Epithelial cell of prostate (primary cell): ENCODE results near the gene C1QTNF7.

Experiments used
- DNase-seq: peaks from one replicate; pipeline ENCODE4 v3.0.0-alpha.2; 2011; ENCODE audit warnings: low read depth, low spot score
- H3K27ac ChIP-seq: fragments of 450-650 bp; 2 replicates; pipeline ENCODE4 v1.5.1; 2017; ENCODE audit warnings: mild to moderate bottlenecking

The C1QTNF7 gene

DNA sequence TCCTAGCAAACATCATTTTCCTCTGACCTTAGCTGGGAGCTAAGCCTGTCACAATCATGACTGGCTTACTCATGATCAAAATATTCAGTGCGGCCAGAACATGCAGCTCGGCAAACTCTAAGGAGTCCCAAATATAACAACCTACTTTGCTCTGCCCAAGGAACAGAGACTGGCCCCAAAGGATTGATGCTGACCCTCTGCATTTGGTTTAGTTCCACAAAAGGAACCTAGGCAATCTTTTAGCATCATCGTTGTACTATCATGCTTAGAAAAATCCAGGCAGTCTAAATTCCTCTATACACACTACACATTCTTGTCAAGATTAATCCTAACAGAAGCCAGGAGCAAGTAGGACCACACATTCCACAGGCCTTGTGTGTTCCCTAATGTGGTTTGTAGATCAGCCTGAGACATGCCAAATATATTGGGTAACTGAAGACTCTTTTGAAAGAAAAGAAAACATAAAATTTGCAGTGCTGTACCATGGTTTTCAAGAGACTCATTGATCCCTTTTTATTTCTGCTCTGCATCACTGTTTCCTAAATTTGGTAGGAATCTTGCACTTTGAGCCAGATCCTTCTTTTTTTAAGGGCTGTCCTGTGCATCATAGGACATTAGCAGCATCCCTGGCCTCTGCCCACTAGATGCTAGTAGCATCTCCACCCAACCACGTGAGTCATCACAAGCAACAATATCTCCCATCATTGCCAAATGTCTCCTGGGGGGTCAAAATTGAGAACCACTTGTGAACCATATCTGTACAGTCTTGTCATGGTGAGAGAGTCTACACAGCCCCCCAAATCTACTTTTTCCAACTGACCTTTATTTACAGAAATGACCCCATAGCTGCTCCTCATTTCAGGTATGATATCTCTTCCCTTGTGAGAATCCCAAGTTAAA lies 24.3 kb downstream of the C1QTNF7 start:
- H3K27ac ChIP-seq = peak overlapping the region; percentile 45
- no peak for DNase-seq

DNA sequence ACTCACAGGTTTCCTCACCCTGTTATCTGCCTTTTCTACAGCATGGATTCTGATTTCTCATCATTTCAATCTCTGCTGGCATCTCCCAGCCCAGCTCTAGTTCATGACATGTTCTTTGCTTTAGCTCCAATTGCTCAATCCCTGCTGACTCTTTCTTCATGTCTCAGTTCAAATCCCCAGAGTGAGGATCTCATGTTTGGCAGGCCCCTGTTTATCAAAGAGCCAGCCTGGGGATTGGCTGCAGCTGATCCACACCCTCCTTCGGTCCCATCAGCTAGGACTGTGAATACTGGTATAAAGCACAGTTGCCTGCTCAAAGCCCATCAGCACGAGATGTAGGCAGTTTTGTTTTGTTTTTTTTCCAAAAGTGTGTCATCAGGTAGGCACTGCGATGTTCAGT lies 27.5 kb downstream of the C1QTNF7 start:
- no peak for DNase-seq

DNA sequence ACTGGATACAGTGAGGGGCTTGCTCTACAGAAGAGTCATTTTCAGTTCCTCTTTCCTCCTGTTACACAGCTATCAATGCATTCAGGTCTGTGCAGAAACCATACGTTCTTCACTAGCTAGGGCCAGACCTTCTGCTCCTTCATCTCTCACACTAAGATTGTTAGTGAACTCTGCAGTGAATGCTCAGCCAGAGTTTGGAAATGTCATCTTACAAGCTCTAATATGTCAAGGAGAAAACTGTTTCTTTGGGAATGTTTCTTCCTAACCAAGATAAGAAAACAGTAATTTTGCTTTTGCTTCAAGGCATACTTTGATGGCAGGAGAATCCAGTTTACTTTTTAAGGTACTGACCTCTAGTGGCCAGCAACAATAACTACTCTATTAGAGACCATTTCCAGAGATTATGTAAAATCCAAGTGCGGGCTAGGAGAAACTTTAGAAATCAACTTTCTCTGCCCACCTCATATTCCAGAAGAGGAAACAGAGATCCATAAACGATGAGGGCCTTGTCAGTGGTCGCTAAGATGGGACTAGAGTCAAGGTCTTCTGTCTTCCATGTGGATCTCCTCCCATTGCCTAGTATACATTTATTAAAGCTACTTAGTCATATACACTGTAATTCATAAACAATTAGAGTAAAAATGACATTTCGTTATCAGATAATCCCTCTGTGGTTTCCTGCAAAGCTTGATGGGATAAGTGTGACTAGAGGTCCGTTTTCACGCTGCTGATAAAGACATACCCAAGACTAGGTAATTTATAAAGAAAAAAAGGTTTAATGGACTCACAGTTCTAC lies 29.8 kb downstream of the C1QTNF7 start:
- DNase-seq = no peak
- no peak overlapping the region for H3K27ac ChIP-seq

More for the DNA sequence above, 27.5 kb downstream of the C1QTNF7 start:
- no peak overlapping the region for H3K27ac ChIP-seq

DNA sequence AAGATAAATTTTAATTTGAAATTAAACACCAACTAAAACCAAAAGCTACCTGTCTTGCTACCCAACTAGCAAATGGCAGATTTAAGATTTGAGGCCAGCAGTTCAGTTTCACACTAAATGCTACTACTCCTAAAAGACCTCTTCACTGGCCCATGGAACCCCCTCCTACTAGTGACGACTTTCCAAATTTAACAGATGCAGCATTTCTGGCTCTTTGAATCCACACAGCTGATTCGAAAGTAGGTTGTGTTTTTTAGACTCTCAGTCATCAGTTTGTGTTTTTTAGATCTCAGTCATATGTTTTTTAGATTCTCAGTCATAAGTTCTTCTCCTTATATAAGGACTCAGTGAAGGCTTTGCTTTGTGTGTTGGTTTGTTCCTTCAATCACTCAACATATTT lies 30.8 kb downstream of the C1QTNF7 start:
- no peak for DNase-seq
- no peak overlapping the region for H3K27ac ChIP-seq

DNA sequence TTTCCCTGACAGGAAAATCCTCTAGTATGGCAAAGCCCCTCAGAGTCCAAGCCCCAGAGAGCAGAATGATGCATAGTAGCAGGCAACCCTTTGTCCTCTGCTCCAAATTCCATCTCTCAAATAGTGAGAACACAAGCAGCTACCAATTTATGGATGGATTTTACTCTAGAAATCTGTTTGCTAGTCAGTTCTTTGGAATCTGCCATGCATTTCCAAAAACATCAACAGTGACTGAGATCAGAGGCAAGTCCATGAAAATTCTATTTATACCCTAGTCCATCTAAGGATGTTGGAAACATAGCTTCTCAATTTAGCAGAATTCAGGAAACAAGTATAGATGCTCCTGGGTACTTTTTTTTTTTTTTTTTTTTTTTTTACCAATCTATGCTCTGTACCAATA lies 31.9 kb downstream of the C1QTNF7 start:
- no peak for DNase-seq
- no peak overlapping the region for H3K27ac ChIP-seq

DNA sequence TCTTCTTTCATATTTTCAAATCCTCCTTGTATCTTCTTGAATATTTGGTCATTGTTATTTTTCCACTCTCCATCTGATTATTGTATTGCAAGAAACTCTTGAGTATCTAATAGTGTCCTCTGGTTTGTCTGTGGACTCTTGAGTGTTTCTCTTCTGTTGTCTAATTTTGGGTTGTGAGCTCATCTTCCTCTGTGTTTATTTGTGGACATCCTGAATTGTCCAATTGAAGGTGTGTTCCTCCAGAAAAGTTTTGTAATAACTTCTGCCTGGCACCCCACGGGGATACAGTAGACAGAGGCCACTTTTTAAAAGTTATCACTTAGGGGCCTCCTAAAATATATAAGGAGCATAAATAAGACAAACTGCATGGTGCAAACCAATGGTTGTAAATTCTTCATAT lies 38.8 kb downstream of the C1QTNF7 start:
- DNase-seq = no peak
- no peak overlapping the region for H3K27ac ChIP-seq

DNA sequence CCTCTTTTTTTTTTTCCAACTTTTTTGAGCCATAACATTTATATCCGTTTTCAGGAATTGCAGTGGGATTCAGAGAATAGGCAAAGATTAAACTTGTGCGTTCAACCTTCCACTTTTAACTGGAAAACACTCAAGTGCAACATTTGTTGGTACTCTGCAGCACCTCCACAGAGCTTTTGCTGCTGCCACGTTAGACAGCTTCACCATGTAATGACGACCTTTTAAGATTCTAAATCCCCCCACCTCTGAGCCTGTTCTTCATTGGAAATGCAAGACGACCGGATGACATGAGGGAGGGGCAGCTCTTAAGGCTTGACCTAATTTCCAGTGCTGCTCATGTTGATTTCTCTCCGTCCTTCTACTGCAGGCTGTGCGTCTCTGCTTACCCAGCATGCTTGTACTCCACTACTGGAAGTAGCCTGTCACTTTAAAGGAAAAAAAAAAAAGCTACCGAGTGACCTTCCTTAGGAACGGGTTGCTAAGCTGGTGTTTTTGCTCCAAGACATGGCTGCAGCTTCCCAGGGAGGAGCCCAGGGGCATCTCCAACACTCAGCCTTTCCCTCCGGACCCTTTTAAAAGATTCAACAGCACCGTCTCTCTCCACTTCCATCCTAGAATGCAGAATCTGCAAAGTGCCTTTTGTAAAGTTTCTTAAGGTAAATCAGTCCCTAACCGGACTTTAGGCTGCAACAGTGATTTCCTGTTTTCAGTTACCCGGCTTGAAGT lies 41.7 kb downstream of the C1QTNF7 start, which contains the start of gene CC2D2A:
Gene CC2D2A (plus strand): TSS at position 481 of the 726 bp plus-strand sequence. CDS start 6,051 bp downstream, outside the sequence.
- no peak within 1 kb of the TSS for H3K27ac ChIP-seq
- no peak for DNase-seq

DNA sequence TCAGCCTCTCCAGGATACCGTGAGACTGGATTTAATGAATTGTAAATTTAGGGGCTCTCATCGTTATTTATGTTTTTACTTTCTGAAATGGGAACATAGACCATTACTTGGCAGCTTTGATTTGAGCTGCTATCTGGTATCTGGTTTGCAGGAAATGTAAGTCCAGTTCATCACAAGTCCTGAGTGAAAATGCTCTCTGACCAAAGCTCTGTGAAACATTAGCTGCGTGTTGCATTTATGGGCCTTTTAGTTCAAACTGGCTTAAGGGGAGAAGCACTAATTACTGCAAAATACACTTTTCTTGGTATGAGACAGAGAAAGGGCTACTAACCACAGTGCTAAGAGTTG lies 42.3 kb downstream of the C1QTNF7 start:
- no peak for DNase-seq
- H3K27ac ChIP-seq = no peak overlapping the region

DNA sequence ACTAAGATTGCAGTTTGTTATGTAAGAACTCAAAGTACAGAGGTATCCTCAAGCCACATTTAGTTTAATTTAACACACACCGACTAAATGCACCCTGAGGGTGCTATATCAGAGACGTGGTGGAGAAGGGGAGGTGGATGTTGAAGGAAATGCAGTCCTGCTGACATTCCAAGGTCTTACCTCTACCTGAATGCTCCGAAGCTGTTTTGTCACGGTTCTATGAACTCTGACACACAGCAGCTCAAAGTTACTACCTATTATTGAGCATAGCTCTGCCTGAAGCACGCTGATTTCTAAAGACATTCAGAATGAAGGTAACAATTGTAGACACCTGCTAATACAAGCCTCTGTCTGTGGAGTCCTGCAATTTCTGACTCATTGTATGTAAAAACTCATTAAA lies 48.6 kb downstream of the C1QTNF7 start:
- no peak for DNase-seq
- no peak overlapping the region for H3K27ac ChIP-seq

DNA sequence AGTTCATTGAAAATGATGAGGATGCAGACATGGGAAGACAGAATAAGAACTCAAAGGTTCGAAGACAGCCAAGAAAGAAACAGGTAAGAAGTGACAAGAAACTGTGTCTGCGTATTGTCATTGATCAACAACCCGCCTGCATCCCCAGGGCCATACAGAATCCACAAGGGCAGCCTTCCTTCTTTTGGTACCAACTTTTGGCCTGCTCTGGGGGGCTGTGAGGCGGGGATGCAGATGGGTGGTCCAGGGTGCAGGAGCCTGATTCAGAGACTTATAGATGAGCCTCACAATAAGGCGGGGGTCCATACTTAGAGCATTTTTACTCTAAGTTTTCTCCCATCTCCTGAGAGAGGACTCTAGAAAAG lies 50.9 kb downstream of the C1QTNF7 start:
- no peak overlapping the region for H3K27ac ChIP-seq
- DNase-seq = no peak

DNA sequence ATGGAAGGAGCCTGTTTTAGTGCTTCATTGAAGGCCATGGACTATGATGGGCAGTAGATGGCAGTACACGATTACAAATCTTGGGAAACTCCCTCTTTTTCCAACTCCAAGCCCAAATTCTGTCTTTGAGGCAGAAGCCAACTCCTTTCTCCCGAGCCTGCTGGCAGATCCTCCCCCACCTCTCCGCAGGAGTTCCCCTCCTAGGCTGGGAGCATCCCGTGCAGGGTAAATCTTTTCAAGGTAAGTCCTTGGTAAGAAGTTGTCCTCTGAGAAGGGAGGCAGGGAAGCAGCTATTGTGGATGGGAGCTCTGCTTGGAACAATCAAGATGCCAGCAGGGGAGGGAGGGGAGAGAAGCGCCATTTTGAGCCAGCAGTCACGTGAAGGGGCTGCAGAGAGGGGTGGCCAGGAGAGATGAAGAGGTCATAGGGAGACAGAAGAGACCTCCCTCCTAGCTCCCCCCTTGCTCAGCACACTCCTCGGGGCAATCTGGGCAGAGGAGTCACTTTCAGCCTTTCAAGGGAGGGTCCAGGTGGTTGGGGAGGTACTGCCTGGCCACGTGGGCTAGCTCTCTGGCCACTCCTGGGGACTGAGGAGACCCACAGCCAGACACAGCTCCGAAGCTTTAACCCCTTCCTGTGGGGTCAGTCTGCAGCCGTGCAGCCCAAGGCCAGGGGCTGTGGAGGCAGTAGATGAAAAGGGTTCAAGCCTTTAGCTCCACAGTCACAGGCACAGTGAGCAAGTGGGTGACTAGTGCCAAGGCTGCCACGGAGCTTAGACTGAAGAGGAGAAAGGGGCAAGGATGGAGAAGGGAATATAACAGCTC lies 51.5 kb downstream of the C1QTNF7 start:
- DNase-seq = peak; percentile 16
- H3K27ac ChIP-seq = peak overlapping the region; percentile 22

DNA sequence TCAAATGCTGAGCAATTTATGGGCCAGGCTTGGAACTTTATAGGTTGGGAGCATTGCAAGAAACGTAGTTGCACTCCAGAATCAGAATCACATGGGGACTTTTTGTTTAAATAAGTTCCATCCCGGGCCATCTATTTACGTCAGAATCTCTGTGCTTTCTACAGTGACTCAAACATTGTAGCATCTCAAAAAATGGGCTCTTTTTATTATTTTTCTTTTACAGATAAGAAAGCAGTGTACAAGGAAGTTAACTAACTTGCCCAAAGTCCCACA lies 52.0 kb downstream of the C1QTNF7 start:
- H3K27ac ChIP-seq = no peak overlapping the region
- no peak for DNase-seq

DNA sequence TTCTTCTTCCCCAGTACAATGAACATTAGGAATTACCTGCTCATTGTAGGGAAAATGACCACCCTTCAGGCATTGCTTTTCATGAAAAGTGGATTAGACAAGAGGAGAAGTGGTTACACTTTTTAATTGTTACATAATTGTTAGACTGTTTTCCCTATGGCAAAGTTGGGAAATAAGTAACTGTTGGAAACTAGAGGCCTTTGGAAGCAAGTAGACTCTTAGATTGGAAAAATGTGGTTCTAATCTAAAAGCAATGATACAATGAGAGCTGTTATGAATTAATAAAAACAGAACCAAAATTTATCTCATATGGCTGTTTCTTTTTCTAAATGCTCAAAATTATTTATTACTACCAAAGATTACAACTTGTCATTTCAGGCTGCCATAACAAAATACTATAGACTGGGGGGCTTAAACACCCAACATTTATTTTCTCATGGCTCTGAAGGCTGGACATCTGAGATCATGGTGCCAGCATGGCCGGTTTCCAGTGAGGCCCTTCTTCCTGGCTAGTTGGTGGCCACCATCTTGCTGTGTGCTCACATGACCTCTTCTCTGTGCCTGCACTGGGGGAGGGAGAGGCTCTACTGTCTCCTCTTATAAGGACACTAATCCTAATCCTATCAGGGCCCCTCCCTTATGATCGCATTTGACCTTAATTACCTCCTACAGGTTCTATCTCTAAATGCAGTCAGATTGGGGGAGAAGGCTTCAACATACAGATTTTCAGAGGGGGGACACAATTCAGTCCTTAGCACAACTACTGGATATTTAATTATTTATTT lies 54.3 kb downstream of the C1QTNF7 start:
- no peak overlapping the region for H3K27ac ChIP-seq
- no peak for DNase-seq

DNA sequence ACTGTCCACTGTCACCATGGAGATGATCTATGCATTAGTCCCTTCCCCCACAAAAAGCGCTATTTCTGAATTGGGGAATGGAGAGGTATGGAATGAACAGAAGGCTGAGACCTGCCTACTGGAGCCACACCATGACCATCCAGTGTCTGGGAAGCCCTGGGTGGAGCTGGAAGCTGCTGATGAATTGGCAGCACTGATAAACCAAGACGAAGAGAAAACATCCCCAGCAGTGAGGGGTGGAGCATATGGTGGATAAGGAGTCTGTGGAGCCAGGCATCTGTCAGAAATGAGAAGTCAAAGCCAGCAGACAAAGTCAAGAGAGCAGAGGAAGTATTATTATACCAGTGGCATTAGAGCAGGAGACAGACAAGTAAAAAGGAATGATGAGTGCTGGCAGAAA lies 55.0 kb downstream of the C1QTNF7 start:
- no peak for DNase-seq
- no peak overlapping the region for H3K27ac ChIP-seq

DNA sequence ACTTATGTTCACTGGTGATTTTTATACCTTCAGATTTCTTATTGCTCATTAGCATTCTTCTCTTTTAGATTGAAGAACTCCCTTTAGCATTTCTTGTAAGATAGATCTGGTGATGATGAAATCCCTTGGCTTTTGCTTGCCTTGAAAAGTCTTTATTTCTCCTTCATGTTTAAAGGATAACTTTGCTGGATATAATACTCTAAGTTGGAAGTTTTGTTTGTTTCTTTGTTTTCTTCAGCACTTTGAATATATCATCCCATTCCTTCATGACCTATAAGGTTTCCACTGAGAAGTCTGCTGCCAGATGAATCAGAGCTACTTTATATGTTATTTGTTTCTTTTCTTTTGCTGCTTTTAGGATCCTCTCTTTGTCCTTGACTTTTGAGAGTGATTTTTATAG lies 60.3 kb downstream of the C1QTNF7 start:
- no peak for DNase-seq
- H3K27ac ChIP-seq = no peak overlapping the region

DNA sequence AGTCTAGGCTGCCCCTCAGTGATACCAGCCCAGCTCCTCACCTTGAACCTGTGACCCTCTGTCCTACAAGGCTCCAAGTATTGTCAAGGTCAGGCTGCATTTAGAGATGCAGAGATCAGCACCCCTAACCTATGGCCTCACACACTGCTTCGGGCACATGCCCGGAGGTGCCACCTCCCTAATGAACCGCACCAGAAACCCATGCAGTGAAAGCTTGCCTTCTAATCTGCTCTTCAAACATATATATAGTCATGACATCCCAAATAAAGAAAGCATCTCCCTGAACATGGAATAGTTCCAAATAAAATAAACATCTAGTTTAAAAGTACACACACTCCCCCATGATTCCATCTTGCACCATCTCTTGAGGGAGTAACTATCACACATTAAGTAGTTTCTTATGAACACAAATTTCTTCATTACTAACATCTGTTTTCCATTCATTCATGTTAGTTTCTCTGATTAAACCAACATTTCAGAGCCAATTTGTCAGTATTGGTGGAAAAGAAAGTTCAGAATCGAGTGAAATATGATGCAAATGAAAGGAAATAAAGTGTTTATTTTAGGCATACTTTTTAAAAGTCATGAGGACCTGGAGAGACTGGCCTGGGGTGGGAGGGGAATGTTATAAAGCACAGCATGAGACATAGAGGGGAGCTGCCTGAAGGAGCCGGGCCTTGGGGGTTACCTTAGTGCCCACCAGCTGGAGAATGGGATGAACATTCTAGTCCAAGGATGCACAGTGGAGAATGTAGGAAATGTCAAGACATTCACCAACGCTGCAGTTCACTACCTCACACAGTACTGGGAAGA lies 61.0 kb downstream of the C1QTNF7 start:
- H3K27ac ChIP-seq = no peak overlapping the region
- DNase-seq = no peak

DNA sequence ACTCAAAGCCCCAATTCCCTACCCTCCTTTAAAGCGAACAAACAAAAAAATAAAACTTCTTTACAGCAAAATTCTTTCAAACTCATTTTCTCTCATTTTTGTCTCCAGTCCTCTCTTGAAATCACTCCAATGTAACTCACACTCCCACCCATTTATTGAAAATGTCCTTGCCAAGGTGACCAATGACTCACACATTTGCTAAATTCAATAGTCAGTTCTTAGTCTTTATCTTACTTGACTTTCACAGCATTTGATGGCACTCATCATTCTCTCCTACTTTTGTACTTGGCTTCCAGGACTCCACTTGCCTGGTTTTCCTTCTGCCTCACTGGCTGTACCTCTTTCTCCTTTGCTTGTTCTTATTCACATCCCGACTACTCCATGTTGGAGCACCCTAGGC lies 61.7 kb downstream of the C1QTNF7 start:
- H3K27ac ChIP-seq = no peak overlapping the region
- no peak for DNase-seq

DNA sequence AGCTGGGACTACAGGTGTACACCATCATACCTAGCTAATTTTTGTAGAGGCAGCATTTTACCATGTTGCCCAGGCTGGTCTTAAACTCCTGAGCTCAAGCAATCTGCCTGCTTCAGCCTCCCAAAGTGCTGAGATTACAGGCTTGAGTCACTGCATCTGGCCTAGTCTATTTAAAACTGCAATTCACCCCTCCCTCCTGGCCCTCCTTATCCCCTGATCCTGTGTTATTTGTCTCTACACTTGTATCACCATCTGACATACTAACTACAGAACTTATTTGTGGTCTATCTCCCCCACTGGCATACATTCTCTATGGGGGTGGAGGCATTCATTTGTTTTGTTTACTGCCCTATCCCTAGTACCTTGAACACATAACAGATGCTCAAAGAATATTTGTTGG lies 65.6 kb downstream of the C1QTNF7 start:
- H3K27ac ChIP-seq = no peak overlapping the region
- no peak for DNase-seq

DNA sequence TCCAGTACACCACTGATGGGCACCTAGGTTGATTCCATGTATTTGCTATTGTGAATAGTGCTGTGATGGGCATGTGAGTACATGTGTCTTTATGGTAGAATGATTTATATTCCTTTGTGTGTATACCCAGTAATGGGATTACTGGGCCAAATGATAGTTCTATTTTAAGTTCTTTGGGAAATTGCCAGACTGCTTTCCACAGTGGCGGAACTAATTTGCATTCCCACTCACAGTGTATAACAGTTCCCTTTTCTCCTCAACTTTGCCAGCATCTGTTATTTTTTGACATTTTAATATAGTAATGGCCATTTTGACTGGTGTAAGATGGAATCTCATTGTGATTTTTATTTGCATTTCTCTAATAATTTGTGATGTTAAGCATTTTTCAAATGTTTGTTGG lies 67.8 kb downstream of the C1QTNF7 start:
- no peak for DNase-seq
- no peak overlapping the region for H3K27ac ChIP-seq
